Fibroblast of upper back skin (primary cell): ENCODE measurements around the gene VPS18.

Experiments
- DNase-seq: peaks from one replicate; pipeline ENCODE4 v3.0.0-alpha.2; 2013

The VPS18 gene

GRCh38 chr15:40870716-40871115, 23.5 kb upstream of the VPS18 start:
- DNase-seq, result no peak

GRCh38 chr15:40871749-40872617, 22.3 kb upstream of the VPS18 start:
- DNase-seq, result no peak

GRCh38 chr15:40872791-40873693, 21.2 kb upstream of the VPS18 start:
- no peak for DNase-seq

GRCh38 chr15:40873694-40874561, 20.3 kb upstream of the VPS18 start, which contains the start of gene RHOV:
RHOV (minus strand) TSS chr15:40874234; CDS start chr15:40874139, 95 bp downstream.
- DNase-seq, result peak; percentile 27

GRCh38 chr15:40875991-40876730, 18.1 kb upstream of the VPS18 start:
- DNase-seq, result no peak

- DNase-seq, result no peak
These were observed 16.6 kb upstream of the VPS18 start for GRCh38 chr15:40877694-40878093.

- no peak for DNase-seq
These were observed 15.5 kb upstream of the VPS18 start for GRCh38 chr15:40878785-40879184.

- DNase-seq, result no peak
These were observed 14.6 kb upstream of the VPS18 start for GRCh38 chr15:40879609-40880008.

- no peak for DNase-seq
These were observed 12.9 kb upstream of the VPS18 start for GRCh38 chr15:40881351-40881750.

GRCh38 chr15:40886586-40886985, 7.7 kb upstream of the VPS18 start:
- no peak for DNase-seq

- no peak for DNase-seq
These were observed 5.1 kb upstream of the VPS18 start for GRCh38 chr15:40889112-40889511.

GRCh38 chr15:40891138-40891537, 3.1 kb upstream of the VPS18 start:
- no peak for DNase-seq

GRCh38 chr15:40891810-40892446, 2.3 kb upstream of the VPS18 start:
- peak; percentile 46 for DNase-seq

- no peak for DNase-seq
These were observed 1.7 kb upstream of the VPS18 start for GRCh38 chr15:40892447-40893012.

- no peak for DNase-seq
These were observed 1.1 kb upstream of the VPS18 start for GRCh38 chr15:40893019-40893670.

GRCh38 chr15:40894681-40895448, 615 bp downstream of the VPS18 start:
- DNase-seq, result peak; percentile 70

- no peak for DNase-seq
These were observed 5.4 kb downstream of the VPS18 start for GRCh38 chr15:40899536-40900207.

GRCh38 chr15:40900256-40901052, 6.2 kb downstream of the VPS18 start:
- no peak for DNase-seq
